Kidney (tissue), 14 donors: ENCODE measurements around the gene LY86. TPM values are rescaled to one million over a fixed set of nuclear protein-coding genes. Genes with fewer than 3 reads are reported as not detected.

ENCODE experiments used
- DNase-seq, 5 donors: peaks; one replicate each; pipeline ENCODE4 v3.0.0-alpha.2; 2013 to 2020
- FAIRE-seq: peaks from 2 replicates; lab custom pipeline; 2012; peaks lifted over from hg19 to GRCh38; lab: Jason Lieb, UNC
- H3K27ac ChIP-seq, 2 donors: one replicate each; pipeline ENCODE4 v1.7.0; 2013; ENCODE audit warnings: low read depth in 2 of 2, low read length in 2 of 2, inconsistent platforms in 1 of 2
- H3K27me3 ChIP-seq: one replicate; pipeline ENCODE4 v1.7.1; 2013; ENCODE audit warnings: low read length, inconsistent platforms; ENCODE audit not compliant: control insufficient read depth, insufficient read depth
- H3K36me3 ChIP-seq, 3 donors: one replicate each; pipeline versions ENCODE4 v1.7.0 to v1.7.1; 2013; ENCODE audit warnings: low read length in 3 of 3, control low read depth in 1 of 3, inconsistent platforms in 1 of 3; ENCODE audit not compliant: insufficient read depth in 3 of 3, control insufficient read depth in 2 of 3
- H3K4me1 ChIP-seq, 3 donors: one replicate each; pipeline versions ENCODE4 v1.7.0 to v1.7.1; 2013; ENCODE audit warnings: low read length in 3 of 3, inconsistent platforms in 1 of 3, low read depth in 1 of 3; ENCODE audit not compliant: control insufficient read depth in 2 of 3, insufficient read depth in 2 of 3
- H3K4me3 ChIP-seq, 3 donors: one replicate each; pipeline versions ENCODE4 v1.7.0 to v1.8.1; 2013; ENCODE audit warnings: low read length in 3 of 3, control low read depth in 1 of 3, inconsistent platforms in 1 of 3
- H3K9ac ChIP-seq, 3 donors: one replicate each; pipeline versions ENCODE4 v1.7.0 to v1.7.1; 2013; ENCODE audit warnings: low read length in 3 of 3, control low read depth in 1 of 3, inconsistent platforms in 1 of 3
- H3K9me3 ChIP-seq, 3 donors: one replicate each; pipeline versions ENCODE4 v1.7.0 to v1.7.1; 2013; ENCODE audit warnings: low read length in 3 of 3, control low read depth in 1 of 3, inconsistent platforms in 1 of 3; ENCODE audit not compliant: control insufficient read depth in 2 of 3, insufficient read depth in 1 of 3
- CTCF ChIP-seq: IDR thresholded peaks from 3 replicates; pipeline ENCODE4 v1.5.1; 2012; ENCODE audit warnings: mild to moderate bottlenecking, moderate library complexity, borderline replicate concordance; ENCODE audit not compliant: insufficient read depth; ENCODE audit errors: extremely low read depth
- intact Hi-C: fragments of 100-400 bp; cut with DNase I; formaldehyde crosslinking; loops from one replicate; pipeline ENCODE4 v1.11.1; 2022
- polyA plus RNA-seq: library from polyadenylated mRNA; stranded (reverse); fragments of 350-450 nt; fragmentation: Illumina TruSeq; extraction: RNeasy Lipid Tissue Mini Kit (QIAGEN cat#74804); gene quantifications from one replicate; pipeline ENCODE4 v1.2.3, GENCODE V29; 2014; ENCODE audit warnings: low read depth, low replicate concordance; ENCODE audit not compliant: insufficient read depth
- total RNA-seq: library from RNA; stranded (reverse); fragmentation: NEBNext Ultra II Directional; extraction: Animal tissue kit (Norgen Biotek cat#: 25700); gene quantifications from one replicate; pipeline ENCODE4 v1.2.1, GENCODE V29; 2021
- donor health status: control.
- donor health status: control.
- donor health status: control.
- donor health status: control.
- donor health status: control.
- donor health status: DM: yes; HTN: yes; CAD: no.
- donor health status: Normal renal cell carcinoma (clear cell type).

Gene LY86
- total and polyA plus RNA-seq, 2 donors from 2014 or later, result 4.8 to 6.1 TPM

DNA sequence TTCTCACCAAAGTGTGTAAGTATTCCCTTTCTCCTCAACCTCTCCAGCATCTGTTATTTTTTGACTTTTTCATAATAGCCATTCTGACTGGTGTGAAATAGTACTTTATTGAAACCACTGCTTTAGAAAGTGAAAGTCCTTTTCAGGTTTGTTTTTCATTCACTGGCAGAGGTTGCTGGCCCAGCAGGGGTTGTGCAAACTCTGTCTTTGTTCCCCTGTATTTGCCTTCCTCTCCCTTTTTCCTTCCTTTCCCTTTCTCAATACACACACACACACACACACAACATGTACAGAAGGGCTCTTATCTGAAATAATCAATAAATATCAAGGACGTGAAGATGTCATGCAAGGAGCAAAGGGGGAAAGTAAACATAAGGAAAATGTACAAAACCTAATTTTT is 99.8 kb downstream of the LY86 start:
- Histone ChIP-seq H3K27ac (no peak overlapping the region), H3K4me1 (peaks cover 10 to 28% (median 25%) of the 10 kb centered on the region in 3 donors), H3K4me3 (no peak overlapping the region), H3K9ac (no peak overlapping the region), H3K9me3 (no peaks in the 10 kb centered on the region), H3K36me3 (no peaks in the 10 kb centered on the region), H3K27me3 (no peaks in the 10 kb centered on the region)
- no peak for FAIRE-seq
- DNase-seq, result no peak
- intact Hi-C loops, result no loop called here
- no peak for TF ChIP-seq CTCF

DNA sequence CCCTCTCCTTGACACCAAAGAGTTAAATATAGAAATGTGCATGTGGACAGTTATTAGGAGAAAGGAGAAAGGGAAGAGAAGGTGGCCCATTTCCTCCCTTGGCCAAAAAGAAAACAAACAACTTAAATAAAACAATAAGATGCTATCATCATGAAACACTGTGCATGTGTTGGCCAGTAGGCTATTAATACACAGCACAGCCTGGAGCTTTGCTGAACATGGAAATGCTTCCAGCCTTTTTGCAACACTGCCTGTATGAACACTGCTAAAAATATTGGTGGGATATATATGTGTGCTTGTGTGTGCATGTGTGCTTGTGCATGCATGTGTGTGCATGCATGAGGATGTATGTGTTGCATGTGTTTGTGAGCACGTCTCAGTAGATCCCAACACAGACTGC is 100.4 kb downstream of the LY86 start:
- Histone ChIP-seq H3K9me3 (no peaks in the 10 kb centered on the region), H3K27ac (no peak overlapping the region), H3K27me3 (no peaks in the 10 kb centered on the region), H3K36me3 (no peaks in the 10 kb centered on the region), H3K4me3 (no peak overlapping the region), H3K9ac (no peak overlapping the region), H3K4me1 (peaks cover 5 to 23% (median 21%) of the 10 kb centered on the region in 3 donors)
- intact Hi-C loops, result no loop called here
- FAIRE-seq, result no peak
- DNase-seq, result no peak
- no peak for TF ChIP-seq CTCF

DNA sequence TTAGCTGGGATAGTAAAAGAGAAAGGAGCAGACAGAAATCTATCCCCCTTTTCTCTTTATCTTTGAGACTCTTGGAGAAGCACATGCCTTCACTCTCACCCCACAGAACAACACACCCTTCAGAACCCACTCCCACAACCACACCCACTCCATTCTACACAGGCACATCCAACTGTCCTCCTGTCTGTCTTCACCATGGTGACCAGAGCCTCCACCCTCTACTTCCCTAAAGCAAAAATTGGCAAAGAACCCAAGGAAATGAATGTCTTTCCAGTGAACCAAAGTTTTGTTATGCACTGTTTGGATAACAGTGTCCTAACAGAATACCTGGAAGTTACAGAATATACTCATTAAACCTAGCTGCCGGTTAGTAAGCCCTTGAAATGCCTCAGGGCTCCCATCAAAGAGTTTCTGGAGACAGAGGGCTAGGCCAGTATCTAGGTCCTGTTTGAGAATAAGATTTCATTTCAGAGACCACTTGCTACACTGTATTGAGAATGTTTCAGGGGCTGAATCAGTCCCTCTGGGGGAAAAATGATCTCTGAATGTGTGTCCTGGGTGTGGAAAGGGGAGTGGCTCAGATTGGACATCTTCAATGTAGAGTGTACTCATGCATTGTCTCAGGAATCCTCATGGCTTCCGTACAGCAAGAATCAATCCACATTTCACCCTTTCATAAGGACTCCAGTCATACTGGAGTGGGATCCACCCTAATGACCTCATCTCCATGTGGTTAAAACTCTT is 101.1 kb downstream of the LY86 start:
- intact Hi-C loops, result no loop called here
- TF ChIP-seq CTCF, result no peak
- DNase-seq (no peak), FAIRE-seq (no peak)
- Histone ChIP-seq H3K36me3 (no peaks in the 10 kb centered on the region), H3K4me3 (no peak overlapping the region), H3K4me1 (peaks cover 0 to 21% (median 17%) of the 10 kb centered on the region in 3 donors), H3K27ac (peak overlapping the region; percentile 26 to 55), H3K9me3 (no peaks in the 10 kb centered on the region), H3K9ac (no peak overlapping the region), H3K27me3 (no peaks in the 10 kb centered on the region)
